Measurements from ENCODE around the gene KPNA3.
"Not testable (repeated sequence)": the region's sequence is repeated elsewhere in the genome, so short reads cannot be mapped to it uniquely, and the experiment has no call there.

KPNA3 gene

GRCh38 chr13:49792550-49793324 is at the start of gene KPNA3:
KPNA3 (minus strand) TSS chr13:49792682; CDS start chr13:49792506, 176 bp downstream.
- DNase-seq: peak; percentile 94

GRCh38 chr13:49841964-49842363 is 49.5 kb upstream of the KPNA3 start:
- no peak for DNase-seq

DNA sequence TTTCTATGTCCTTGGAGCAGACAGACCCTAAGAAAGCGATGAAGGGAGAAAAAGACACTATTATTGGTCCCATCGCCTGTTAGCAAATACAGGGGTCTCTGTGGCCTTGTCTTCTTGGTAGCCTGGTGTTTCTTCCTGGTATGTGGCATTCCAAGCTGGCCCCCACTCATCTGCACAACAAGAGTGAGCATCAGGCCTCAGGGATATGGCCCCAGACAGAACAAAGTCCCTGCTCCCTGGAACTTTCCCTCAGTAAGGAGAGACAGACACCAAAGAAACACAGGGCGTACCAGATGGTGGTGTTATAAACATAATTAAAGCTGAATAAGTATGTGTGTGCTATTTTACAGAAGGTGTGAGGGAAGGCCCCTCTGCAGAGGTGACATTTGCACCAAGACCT is 48.2 kb upstream of the KPNA3 start:
- no peak for DNase-seq

GRCh38 chr13:49840266-49840665 is 47.8 kb upstream of the KPNA3 start:
- no peak for DNase-seq

DNA sequence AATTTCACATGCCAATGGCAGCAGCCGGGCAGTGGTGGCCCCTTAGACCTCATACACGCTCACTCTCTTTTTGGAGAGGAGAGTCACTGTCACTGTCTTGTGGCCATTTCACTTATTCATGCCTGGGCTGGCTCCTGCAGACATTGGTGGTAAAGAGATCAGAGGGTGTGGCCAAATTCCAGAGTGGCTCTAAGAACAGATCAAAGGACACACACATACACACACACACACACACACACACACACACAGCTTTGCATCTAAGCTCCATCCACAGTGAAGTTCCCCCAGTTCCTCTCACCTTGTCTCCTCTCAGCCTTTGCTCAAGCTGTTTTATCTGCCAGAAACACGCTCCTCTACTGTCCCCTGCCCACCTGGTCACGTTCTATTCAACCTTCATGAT is 46.5 kb upstream of the KPNA3 start:
- no peak for DNase-seq

- DNase-seq: no peak
Observed at GRCh38 chr13:49836516-49836915, 44.0 kb upstream of the KPNA3 start.

- no peak for DNase-seq
Observed at GRCh38 chr13:49833402-49833801, 40.9 kb upstream of the KPNA3 start.

GRCh38 chr13:49831455-49831854 is 39.0 kb upstream of the KPNA3 start:
- DNase-seq: no peak

GRCh38 chr13:49830721-49831120 is 38.2 kb upstream of the KPNA3 start:
- DNase-seq: no peak

DNA sequence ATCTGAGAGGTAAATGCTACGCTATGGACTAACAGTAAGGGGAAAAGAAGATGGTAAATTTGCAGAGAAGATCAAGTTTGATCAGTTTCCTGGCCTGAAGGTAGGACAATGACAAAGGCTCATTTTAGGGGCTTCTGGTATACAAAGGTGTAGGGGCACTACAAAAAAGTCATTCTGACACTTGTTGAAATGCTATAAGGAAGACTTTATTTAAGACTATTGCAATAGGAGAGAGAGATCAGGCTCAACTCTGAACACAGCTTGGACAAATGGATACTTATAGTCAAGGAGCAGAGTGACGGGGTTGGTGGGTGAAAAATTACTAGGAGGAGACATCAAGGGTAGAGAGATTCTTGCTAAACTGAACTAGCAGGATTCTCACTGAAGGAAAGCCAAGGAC is 37.2 kb upstream of the KPNA3 start:
- no peak for DNase-seq

DNA sequence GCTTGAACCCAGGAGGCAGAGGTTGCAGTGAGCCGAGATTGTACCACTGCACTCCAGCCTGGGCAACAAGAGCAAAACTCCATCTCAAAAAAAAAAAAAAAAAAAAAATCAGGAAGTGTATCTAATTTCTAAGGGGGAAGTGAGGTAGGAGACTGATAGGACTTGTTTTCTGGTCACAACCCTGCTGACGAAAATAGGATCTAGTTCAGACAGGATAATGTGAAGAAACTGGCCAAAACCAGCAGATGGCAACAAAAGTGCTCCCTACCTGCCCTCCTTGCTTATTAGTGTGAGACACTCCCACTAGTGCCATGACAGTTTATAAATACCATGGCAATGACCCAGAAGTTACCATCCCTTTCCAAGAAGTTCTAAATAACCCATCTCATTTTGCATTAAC is 36.0 kb upstream of the KPNA3 start:
- DNase-seq: no peak

GRCh38 chr13:49827891-49828290 is 35.4 kb upstream of the KPNA3 start:
- no peak for DNase-seq

DNA sequence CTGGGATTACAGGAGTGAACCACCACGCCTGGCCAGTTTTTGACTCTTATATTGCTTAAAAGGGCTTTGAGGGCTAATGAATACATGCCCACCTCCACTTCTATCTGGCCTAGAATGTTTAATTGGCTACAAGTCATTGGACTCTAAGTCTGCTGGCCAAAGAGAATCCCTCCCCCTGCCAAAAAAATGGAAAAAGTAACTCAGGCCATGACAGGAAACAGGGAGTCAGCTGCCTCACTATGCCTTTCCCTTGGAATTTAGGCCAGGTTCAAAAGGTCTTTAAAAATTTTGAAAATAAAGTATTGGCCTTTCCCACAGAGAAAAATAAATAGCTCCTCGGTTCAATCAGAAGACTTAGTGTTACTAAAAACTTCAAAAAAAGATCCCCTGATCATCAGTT is 34.9 kb upstream of the KPNA3 start:
- DNase-seq: no peak

DNA sequence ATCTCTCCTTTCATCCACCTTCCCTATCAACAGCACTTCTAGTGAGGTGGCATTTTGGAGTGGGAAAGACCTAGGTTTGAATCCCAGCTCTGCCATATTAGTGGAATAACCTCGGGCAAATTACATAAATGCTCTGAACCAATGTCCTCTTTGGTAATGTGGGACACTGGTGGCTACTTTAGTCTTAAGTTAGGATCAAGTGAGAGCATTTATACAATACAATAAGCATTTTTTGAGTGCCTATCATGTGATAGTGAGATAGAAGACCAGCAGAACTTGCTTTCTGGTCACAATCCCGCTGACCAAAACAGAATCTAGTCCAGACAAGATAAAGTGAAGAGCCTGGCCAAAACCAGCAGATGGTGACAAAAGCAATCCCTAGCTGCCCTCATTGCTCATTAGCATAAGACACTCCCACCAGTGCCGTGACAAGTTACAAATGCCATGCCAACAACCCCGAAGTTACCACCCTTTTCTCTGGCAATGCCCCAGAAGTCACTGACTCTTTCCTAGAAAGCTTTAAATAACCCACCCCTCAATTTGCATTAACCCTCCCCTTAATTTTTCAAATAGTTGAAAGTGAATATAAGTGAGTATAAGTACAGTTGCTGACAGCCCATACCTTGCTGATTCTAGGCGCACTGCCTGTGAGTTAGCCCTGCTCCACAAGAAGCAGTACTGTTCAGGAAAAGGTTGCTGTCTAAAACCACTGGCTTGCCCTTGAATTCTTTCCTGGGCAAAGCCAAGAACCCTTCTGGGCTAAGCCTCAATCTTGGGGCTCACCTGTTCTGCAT is 28.9 kb upstream of the KPNA3 start:
- no peak for DNase-seq

DNA sequence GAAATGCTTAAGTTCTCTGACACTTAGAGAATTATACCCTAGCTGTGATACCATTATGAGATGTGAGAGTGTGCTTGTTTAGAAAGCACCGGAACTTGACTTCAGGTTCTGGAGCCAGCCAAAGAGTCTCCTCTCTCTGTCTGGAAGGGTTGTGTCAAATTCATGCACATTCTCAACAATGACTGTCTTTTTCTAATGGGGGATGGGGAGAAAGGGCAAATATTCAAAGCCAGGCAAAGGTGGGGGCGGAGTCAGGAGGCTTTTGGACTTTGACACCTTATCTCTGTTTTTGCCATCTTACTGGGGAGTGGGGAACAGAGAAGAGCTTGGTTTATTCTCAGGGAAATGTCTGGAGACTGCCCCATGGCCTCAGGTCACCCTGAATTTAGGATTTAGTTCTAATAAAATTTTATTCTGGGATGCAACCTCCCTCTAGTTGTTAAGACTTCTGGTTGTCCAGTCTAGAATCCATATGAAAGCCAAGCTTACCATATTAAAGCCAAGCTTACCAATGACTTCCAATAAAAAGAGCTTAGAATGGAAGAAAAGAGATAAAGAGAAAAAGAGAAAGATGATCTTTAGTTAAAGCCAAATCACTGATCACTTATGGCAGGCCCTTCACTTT is 28.2 kb upstream of the KPNA3 start:
- DNase-seq: no peak

DNA sequence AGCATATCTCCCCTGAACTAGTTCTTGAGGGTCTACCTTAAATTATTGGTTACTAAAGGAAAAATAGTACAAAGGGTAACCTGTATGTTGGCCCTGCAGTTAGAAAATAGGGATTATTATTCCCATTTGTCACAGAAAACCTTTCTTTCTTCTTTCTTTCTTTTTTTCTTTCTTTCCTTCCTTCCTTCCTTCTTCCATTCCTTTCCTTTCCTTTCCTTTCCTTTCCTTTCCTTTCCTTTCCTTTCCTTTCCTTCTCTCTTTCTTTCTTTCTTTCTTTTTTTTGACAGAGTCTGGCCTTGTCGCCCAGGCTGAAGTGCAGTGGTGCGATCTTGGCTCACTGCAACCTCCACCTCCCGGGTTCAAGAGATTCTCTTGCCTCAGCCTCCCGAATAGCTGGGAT is 23.6 kb upstream of the KPNA3 start:
- DNase-seq: not testable (repeated sequence)

GRCh38 chr13:49814551-49815270 is 22.2 kb upstream of the KPNA3 start:
- DNase-seq: no peak

GRCh38 chr13:49812812-49813211 is 20.3 kb upstream of the KPNA3 start:
- DNase-seq: no peak

DNA sequence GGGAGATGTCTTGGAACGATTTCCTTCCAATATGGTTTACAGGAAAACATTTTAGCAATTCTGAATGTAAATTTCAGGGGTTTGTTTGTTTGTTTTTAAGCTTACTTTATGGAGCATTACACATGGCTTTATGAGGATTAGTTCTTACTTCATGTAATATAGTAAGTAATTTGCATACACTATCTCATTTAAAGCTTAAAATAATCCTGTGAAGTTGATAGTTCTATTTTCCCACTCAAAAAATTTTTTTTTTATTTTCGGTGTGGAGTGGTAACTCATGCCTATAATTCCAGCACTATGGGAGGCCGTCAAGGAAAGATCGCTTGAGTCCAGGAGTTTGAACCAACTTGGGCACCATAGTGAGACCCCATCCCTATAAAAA is 19.0 kb upstream of the KPNA3 start:
- no peak for DNase-seq

DNA sequence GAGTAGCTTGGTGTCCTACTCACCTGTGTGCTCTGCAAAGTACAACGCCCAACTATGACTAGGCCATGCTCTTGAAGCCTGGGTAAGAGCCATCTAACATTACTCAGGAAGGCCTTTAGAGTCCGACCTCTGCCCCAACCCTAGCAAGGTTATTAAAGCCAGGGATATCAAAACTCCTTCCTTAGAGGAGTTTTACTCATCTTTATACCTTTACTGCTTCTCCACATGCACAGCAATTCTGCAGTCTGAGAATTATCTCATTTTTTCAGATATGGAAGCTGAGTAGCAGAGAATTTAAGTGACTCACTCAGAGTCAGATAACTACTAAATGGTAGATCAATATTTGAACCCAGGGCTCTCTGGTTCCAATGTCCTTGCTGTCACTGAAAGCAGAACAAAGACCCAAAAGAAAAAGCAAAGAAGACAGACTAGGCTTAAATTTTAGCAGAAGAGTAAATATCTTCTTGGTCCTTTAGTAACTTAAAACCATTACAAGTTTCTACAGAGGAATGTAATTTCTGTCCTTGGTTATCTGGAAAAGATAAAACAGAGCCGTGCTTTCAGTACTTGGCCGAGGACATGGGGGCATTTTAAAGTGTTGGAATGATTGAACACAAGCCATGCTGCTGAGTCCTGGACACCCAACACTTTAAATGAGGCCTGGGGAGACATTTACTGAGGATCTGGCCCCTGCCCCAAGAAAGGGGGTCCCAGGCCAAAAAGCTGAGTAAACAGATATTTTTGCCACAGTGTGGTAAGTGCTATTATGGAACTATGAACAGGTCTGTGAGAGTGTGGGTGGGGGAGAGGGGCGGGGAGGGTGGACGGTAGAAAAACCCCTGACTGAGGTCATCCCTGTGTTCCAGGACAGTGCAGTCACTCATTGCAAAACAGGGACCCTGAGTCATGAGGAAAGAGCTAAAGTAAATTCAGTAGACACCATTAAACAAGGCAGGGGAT is 18.4 kb upstream of the KPNA3 start:
- DNase-seq: no peak

DNA sequence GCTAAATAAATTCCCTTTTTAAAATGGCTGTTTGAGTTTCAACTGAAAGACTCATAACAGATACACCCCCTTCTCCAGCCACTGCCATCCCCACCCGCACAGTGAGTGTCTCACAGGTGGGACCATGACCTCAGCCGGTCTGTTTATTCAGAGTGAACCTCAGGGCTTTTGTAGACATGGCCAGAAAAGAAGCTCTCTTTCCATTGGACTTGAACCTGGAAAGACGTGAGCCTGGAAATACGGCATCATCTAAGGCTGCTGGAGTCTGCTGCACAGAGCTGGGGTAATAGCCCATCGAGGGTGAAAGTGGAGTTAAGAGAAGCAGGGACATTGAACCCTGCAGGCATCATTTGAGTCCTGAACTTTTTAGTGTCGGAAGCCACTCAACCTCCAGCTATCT is 15.2 kb upstream of the KPNA3 start:
- no peak for DNase-seq

GRCh38 chr13:49806126-49806536 is 13.6 kb upstream of the KPNA3 start:
- no peak for DNase-seq
